ENCODE measurements around the gene P2RX3.

DNA sequence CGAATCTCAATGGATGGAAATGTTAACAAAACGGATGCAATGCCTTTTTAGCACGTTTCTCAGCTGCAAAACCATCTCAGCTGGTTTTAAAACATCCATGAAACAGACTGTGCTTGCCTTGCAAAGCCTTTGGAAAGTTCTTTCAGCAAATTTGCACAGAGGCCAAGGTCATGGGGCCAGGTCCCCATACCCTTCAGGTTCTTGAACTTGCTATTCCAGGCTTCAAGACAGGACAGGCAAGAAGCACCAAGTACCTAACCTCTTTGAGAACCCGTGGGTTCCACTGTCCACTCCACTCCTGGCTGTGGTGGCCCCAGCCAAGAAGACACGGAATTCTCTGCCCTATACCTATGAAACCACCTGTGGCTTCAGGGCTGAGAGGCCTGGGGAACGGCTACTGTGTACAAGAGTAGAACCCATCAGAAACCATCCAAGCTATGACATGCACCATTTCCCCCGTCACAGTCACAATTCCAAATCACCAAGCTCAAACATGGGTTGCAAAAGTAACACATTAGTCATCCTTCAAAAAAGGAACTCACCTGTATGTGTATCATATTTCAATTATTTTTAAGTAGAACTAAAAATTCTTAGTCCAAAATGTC is 30.4 kb upstream of the P2RX3 start:
- TF ChIP-seq RAD21 (IDR thresholded peaks at IDR 0.05; ENCODE audit: low read depth) (no peak), CEBPB (IDR thresholded peaks at IDR 0.05) (no peak)
